Measurements from ENCODE around the gene SMYD3.

SMYD3 gene

DNA sequence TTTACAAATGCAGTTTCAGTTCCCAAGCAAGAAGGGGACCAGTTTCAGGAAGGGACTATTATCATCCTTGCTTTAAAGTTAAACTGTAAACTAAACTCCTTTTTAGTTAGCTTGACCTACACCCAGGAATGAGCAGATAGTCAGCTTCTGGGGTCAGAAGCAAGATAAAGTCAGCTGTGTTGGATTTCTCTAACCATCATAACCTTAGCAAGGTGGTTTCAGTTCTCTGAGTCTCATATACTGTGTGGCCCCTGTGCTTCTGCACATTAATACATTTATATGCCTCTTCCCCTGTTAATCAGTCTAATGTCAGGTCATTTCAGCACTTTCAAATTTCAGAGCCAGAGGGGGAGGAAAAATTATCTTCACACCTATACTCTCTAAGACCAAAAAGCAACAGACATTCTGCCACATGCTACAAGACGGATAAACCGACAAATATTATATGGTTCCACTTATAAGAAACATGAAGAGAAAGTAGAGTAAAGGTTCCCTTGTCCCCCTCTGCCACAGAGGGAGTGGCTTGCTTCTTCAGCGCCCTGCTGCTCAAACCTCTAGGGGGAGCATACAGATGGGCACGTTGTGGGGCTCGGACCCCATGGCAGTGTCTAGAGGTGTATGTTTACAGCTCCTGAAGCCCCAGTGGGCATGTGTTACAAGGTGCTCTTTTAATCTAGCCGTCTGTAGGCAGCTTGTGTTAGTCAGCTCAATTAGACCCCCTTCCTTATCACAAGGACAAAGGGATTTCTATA is 89.1 kb downstream of the SMYD3 start:
- DNase-seq (ENCODE audit: low spot score): no peak

DNA sequence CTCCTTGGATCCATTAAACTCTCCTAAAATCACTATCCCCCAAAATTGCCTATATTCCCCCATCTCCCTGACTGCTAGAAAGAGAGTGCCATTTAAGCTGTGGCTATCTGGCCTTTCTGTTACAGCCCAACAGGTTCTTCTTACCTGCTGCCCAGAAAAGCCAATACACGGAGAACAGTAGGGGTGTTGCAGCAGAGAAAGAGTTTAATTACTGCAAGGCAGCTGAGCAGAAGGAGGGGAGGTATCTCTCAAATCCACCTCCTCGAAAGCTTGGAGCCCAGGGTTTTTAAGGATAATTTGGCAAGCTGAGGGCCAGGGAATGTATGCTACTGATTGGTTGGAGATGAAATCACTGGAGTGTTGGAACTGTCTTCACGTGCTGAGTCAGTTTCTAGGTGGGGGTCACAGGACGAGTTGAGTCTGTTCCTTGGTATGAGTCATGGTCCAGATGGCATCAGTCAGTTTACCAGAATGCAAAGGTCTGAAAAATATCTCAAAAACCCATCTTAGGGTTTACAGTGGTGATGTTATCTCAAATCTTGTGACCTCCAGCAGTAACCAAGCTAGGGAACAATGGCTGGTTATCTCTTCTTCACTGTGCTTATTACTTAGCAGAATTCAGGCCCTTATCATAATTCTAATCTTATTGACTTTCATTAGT is 89.8 kb downstream of the SMYD3 start:
- no peak for DNase-seq (ENCODE audit: low spot score)

DNA sequence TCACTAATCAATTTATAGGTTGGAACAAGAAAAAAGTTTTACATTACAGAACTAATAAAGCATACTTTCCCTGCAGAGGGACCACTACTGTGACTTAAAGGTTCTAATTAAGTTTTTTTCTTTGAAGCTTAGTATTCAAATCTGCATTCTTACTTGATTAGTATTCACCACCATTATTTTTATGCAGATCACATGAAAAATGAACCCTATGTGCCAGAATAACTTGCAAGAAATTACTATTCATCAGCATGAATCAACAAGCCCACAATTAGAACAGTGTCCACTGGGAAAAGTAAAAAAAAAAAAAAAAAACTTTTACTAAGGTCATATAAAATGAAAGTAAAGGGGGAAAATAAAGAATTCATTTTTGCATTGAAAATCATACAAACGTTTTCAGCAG is 90.8 kb downstream of the SMYD3 start:
- DNase-seq (ENCODE audit: low spot score): no peak

DNA sequence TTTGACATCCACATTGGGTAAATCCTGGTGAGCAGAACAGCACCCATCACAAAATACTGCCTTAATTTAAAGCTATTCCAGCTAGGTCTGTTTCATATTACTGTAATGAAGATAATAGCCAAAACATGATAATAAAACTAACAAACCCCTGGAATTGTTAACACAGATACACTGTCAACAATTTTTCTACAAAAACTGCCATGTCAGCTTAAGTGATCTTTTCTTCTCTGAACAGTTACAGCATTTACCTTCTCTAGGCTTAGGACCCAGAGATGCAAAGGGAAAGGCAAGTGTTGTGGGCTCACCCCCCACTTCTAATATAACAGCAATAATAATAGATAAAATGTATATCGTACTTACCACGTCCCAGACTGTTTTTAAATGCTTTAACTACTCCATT is 92.1 kb downstream of the SMYD3 start:
- no peak for DNase-seq (ENCODE audit: low spot score)

DNA sequence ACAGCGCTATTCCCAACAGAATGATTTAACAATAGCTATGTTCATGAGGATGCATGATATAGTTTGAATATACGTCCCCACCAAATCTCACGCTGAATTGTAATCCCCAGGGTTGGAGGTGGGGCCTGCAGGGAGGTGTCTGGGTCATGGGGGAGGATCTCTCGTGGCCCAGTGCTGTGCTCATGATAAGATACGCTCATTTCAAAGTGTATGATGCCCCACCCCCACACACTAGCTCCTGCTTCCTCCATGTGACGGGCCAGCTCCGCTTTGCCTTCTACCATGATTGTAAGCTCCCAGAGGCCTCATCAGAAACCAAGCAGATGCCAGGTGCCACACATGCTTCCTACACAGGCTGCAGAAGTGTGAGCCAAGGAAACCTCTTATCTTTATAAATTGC is 93.6 kb downstream of the SMYD3 start:
- DNase-seq (ENCODE audit: low spot score): no peak

DNA sequence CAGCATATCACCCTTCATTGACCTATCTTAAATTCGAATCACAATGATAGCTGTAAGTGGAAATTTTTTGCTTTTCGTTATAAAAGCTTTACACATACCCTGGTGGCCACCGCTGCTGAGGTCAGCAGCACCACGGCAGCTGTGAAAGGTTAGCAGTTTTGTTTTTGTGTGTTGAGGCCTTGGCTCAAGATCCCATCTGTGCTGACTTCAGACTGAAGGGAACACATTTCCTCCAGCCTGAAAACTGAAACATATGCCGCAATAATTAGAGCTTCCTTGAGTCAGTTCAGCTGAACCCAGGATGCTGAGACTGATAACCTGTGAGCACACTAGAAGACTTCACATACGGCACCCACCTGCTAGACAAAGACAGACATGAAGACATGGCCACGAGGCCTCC is 103.0 kb downstream of the SMYD3 start:
- no peak for DNase-seq (ENCODE audit: low spot score)

DNA sequence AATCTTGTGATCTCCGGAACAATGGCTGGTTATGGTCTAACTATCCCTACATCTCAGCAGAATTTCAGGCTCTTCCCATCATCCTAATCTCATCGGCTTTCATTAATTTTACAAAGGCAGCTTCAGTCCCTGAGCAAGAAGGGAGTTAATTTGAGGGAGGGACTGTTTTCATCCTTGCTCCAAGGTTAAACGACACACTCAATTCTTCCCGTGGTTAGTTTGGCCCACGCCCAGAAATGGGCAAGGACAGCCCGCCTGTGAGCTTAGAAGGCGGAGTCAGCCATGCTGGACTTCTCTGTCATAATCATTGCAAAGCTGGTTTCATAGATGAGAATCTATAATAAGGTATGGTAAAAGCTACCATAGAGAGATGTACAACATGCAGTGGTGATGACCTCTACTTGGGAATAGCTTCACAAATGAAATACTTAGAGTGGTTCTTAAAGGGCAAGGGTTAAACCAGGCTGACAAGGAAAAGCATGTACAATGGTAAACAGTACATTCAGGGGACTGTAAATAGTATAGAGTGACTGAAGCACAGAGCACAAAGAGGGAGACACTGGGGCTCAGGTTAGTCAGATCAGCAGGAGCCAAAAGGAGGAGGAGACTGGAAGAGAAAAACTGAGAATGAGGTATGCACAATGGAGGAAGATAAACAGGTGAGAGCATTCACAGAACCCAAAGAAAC is 108.8 kb downstream of the SMYD3 start:
- DNase-seq (ENCODE audit: low spot score): no peak

DNA sequence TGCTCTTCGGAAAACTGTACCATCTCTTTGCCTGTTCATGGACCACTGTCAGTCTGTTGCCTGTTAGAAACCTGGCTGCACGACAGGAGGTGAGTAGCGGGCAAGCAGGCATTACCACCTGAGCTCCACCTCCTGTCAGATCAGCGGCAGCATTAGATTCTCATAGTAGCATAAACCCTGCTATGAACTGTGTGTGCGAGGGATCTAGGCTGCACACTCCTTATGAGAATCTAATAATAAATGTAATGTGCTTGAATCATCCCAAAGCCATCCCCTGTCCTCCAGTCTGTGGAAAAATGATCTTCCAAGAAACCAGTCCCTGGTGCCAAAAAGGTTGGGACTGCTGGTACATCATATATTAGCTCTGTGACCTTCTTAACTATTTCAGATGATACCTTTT is 110.0 kb downstream of the SMYD3 start:
- no peak for DNase-seq (ENCODE audit: low spot score)

DNA sequence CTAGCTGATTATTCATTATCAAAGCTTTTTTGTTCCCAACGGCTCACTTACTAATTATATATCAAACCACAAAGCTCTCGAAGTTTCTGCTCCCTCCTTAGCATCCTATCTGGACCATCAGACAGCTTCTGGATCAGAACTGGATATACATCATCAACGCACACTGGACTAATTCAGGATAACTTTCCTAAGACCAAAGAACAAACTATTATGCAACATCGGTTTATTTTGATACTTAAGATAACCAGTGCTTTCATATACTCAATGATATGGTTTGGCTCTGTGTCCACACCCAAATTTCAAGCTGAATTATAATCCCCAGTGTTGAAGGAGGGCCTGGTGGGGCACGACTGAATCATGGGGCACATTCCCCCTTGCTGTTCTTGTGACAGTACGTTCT is 110.8 kb downstream of the SMYD3 start:
- no peak for DNase-seq (ENCODE audit: low spot score)

DNA sequence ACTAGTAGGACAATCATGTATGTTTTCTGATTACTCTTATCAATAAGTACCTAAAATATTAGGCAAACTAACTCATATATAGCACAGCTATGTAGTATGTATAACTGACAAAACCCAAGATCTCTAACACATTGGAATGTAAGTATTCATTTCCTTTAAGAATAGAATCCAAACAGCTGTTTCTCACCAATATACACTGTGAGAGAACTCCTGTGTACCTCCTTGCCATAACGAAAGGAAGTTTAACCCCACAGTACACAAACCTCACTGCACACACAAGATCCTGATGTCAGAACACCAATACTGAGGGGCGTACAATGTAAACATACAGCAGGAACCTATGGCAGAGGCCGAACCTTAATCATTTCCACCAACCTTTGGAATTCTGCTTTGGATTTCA is 113.0 kb downstream of the SMYD3 start:
- no peak for DNase-seq (ENCODE audit: low spot score)

DNA sequence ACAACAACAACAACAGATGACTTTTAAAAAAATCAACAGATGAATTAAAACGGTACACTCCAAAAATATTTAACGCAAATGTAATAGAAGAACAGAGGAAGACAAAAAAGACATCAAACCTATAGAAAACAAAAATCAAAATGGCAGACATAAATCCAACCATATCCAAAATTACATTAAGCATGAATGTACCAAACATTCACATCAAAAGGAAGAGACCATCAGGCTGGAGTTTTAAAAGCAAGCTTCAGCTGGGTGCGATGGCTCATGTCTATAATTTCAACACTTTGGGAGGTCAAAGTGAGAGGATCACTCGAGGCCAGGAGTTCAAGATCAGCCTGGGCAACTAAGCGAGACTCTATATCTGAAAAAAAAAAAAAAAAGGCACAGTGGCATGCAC is 116.2 kb downstream of the SMYD3 start:
- DNase-seq (ENCODE audit: low spot score): no peak

DNA sequence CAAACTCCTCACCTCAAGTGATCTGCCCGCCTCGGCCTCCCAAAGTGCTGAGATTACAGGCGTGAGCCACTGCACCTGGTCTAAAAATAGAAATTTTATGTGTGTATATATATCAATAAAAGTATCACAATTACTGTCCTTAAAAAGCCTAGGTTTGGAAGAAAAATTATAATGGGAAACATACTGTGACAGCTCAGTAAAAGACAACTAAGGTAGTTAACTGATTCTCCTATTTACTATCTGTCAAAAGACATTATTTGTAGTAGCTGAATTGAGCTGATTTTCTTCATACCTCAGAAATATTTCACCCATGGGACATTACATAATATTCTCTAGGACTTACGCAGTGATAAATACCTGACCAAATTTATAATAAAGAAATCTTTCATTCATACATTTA is 122.5 kb downstream of the SMYD3 start:
- no peak for DNase-seq (ENCODE audit: low spot score)

DNA sequence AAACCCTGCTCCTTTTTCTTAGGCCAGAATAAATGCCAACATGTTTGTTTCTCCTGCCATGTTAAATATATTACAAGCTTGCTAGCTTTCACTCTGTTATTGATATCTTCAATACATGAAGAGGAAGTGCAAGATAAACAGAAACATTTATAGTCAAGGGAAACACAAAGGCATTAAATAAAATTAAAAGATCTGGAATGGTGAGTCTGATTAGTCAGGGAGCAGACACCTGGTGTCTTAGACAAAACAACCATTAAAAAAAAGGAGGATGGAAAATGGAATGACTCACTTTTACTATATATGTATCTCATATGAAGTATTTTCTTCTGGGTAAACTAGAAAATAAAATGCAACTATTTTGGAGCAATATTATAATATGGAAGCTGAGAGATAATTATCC is 123.3 kb downstream of the SMYD3 start:
- no peak for DNase-seq (ENCODE audit: low spot score)

DNA sequence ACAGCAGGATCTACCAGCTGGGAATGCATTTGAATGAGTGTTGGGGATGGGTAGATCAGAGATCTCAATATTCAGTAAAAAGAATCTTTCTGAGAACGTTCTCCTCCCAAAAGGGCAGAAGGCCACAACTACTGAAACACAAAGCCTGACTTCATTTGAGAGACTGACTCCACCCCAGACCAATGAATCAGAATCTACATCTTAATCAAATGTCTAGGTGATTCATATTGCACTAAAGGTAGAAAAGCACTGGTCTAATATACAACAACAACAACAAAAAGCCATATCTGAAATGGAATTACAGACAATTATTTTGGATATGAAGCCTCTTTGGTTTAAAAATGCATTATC is 123.9 kb downstream of the SMYD3 start:
- DNase-seq (ENCODE audit: low spot score): no peak

DNA sequence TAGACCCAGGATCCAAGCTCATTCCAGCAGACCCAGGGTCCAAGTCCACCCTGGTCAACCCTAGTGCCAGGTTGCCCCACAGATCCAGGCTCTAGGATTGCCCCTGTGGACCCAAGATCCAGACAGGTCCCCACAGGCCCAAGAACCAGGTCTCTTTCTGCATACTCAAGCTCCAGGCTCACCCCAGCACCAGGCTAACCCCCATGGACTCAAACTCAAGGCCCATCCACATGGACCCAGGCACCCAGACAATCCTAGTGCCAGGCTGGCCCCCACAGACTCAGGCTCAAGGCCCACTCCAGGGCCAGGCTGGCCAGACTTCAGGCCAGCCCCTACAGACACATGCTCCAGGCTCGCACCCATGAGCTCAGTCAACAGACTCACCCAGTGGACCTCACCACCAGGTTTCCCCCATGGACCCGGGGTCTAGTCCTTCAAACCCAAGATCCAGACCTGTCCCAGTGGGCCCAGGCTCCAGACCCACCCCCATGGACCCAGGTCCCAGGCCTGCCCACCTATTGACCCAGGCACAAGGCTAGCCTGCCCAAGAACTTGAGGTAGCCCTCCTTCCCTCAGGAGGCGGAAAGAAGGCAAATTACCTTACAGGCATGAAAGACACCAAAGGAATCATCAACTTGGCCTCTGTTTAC is 124.4 kb downstream of the SMYD3 start:
- DNase-seq (ENCODE audit: low spot score): no peak

DNA sequence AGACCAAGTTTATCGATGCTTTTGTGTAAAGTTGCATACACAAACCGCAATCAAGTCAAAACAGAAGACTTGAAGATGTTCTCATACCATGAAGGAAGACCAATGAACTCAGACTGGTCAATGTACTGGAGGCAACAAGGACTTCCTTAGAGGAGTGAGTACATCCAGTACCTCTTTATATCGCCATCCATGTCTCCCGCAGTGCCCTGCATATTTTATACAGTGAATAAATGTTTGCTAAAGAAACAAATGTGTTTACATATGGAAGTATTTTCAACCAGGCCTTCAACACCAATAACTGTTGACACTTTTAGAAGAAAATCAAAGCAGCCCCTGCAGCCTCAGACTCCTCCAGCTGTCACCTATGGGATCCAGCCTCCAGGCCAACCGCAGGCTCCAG is 125.6 kb downstream of the SMYD3 start:
- no peak for DNase-seq (ENCODE audit: low spot score)

DNA sequence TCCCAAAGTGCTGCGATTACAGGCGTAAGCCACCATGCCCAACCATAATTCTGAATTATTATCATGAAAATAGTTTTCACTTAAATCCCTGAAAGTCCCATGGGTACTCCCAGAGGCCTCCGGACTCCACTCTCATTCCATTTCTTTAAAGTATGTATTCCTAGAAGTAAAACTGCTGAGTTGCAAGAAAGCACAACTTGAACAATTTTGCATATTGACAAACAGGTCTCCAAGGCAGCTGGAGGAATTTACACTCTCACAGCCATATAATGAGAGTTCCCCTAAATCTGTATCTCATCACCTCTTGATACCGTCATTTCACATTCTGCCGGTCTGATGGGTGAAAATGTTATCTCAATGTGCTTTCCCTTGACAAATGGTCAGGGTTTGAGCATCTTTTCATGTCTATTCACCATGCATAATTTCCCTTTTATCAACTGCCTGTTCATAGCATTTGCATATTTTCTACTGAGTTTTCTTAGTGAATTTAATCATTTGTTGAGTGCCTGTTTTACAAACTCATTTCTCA is 129.4 kb downstream of the SMYD3 start:
- no peak for DNase-seq (ENCODE audit: low spot score)

DNA sequence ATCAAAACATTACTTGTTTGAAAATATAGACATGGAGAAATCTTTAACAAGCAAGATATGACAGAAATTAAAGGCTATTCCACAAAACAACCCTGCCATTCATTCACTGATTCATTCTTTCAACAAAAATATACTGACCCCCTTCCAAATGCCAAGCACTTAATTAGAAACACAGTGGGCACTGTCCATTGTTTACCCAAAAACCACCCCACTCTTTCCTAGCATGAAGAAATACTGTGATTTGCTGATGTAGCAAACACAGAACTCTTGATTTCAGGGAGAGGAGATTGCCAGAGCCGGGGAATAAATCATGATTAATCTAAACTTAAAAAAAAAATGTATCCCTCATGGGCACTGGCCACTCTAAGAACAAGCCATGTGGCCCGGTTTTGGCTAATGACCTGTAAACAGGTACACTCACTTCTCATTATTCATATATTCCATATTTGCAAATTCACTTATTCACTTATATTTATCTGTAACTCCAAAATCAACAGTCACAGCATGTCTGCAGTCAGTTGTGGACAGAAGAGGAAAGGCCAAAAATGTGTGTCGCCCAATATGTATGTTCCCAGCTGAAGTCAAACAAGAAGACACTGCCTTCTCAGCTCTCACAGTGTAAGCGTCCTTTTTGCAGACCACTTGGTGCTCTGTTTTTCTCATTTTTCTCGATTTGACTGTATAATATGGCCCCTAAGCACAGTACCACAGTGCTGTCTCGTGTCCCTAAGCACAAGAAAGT is 133.1 kb downstream of the SMYD3 start:
- DNase-seq (ENCODE audit: low spot score): no peak

DNA sequence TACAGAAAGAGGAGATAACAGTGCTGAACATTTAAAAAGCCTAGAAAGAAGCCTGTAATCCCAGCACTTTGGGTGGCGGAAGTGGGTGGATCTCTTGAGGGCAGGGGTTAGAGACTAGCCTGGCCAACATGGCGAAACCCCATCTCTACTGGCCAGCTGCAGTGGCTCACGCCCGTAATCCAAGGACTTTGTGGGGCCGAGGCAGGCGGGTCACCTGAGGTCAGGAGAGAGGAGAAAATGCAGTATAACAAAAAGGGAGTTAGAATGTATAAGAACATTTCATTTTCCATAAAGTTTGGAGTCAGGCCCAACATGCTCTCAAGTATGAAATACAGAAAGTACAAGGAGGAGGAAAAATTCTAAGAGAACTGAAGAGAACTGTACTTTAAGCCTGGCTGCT is 134.5 kb downstream of the SMYD3 start:
- DNase-seq (ENCODE audit: low spot score): no peak

DNA sequence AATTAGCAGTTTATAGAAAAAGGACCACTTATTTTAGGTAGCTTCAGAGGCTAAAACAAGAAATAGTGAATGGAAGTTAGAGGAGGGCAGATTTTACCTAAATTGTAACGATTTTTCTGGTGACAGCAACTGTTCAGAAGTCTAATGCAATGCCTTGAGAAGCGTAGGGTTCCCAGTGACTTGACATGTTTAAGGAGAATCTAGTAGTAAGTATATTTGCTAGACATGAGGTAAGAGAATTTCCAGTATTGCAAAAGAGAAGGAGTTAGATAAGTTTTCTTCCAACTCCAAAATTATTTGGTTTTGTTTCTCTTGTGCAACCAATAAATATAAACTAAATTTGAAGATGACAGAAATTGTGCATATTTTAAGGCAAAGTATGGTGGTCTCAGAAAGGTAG is 140.0 kb downstream of the SMYD3 start:
- DNase-seq (ENCODE audit: low spot score): no peak

DNA sequence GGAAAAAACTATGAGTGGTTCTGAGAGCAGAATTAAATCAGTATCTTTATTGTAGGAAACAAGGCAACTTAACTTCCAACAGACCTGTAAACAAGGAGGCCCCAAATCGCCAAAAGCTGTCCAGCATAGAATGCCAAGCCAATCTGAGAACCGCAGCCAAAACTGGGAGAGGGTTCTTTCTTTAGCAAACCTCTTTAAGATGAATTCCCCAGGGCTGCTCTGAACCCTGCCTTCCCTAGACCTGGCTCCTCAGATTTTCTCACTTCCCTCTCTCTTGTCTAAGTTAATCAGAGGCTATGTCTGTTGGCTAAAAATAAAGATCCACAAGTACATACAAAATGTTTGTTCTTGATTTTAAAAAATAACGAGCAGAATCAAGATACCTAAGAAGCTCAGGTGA is 141.4 kb downstream of the SMYD3 start:
- DNase-seq (ENCODE audit: low spot score): no peak

Data from SK-N-DZ (cell line).